Sigmoid colon (tissue), 4 donors: ENCODE results near the gene KLHL2.

Source experiments
- EP300 ChIP-seq, 4 donors: sonication (generic); formaldehyde crosslinking; IDR thresholded peaks; one replicate each; pipeline ENCODE4 v1.6.1; 2017; ENCODE audit warnings: antibody characterized with exemption in 4 of 4
- POLR2A ChIP-seq, 2 donors: fragments of 450-650 bp; IDR thresholded peaks; one replicate each; pipeline ENCODE4 v1.6.1; 2016; ENCODE audit warnings: antibody characterized with exemption in 2 of 2, mild to moderate bottlenecking in 2 of 2, moderate library complexity in 2 of 2
- TF ChIP-seq, protein P1 (sequence below), 4 experiments: fragments of 450-650 bp in 3 of 4; fragments of 200-600 bp in 1 of 4; IDR thresholded peaks; one replicate each; pipeline ENCODE4 v1.5.1; 2016 to 2019; ENCODE audit warnings: antibody characterized with exemption in 4 of 4, mild to moderate bottlenecking in 3 of 4, moderate library complexity in 2 of 4

DNA sequence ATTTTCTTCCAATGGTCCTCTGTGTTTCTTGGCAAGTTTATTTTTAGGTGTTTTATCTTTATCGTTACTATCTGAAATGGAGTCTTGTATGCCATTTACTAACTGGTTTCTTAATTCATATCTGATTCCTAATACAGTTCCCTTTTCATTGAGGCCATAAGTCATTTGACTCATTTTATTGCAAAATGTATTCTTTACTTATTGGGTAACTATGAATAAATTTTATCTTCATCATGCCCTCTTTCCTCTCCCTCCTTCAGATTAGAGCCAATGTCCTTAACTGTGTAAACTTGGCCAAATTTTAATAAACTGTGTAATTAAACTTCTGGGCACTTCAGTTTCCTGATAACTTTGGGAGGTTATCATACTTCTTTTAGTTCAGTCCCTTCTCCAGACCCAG, 100.8 kb downstream of the KLHL2 start:
- no peak for TF ChIP-seq EP300 (IDR thresholded peaks at IDR 0.05)
- TF ChIP-seq, protein P1, sequence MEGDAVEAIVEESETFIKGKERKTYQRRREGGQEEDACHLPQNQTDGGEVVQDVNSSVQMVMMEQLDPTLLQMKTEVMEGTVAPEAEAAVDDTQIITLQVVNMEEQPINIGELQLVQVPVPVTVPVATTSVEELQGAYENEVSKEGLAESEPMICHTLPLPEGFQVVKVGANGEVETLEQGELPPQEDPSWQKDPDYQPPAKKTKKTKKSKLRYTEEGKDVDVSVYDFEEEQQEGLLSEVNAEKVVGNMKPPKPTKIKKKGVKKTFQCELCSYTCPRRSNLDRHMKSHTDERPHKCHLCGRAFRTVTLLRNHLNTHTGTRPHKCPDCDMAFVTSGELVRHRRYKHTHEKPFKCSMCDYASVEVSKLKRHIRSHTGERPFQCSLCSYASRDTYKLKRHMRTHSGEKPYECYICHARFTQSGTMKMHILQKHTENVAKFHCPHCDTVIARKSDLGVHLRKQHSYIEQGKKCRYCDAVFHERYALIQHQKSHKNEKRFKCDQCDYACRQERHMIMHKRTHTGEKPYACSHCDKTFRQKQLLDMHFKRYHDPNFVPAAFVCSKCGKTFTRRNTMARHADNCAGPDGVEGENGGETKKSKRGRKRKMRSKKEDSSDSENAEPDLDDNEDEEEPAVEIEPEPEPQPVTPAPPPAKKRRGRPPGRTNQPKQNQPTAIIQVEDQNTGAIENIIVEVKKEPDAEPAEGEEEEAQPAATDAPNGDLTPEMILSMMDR (IDR thresholded peaks at IDR 0.05) = no peak
- no peak for TF ChIP-seq POLR2A (IDR thresholded peaks at IDR 0.05)
